ENCODE measurements around the gene TMEM98. TPM values are rescaled to one million over a fixed set of nuclear protein-coding genes. Genes with fewer than 3 reads are reported as not detected.

TMEM98 gene
- total and polyA plus RNA-seq, 2 of the 8 experiments (the other 6 are each of a cell fraction or from before 2014, with no cell fraction given), result 86.1 to 232 TPM

DNA sequence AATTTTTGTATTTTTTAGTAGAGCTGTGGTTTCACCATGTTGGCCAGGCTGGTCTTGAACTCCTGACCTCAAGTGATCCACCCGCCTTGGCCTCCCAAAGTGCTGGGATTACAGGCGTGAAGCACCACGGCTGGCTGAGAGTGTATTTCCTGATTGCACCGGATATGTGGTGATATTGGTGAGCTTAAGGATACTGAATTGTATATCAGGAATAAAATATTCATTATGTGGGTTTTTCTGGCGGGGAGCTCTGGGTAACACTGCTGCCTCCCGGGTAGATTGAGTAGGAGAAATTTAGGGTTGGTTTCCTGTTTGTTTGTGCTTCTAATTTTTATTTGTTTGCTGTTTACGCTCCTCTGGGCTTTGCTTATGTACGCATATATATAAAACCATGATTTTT, 7.7 kb upstream of the TMEM98 start:
- ChIA-PET CTCF (ENCODE audit: partially characterized antibody) (interaction anchor here (0.8 to 2.2 kb wide), 4 partner anchors 8 to 137 kb away, joined by 3 to 9 read pairs (median 4); no protein-coding TSS in a partner anchor), POLR2A (ENCODE audit: partially characterized antibody) (interaction anchor here (0.6 kb wide), 1 partner anchor 323 kb away, joined by 3 read pairs; no protein-coding TSS in a partner anchor)
- Histone ChIP-seq H4K5ac (ENCODE audit: insufficient read length, low read depth, low read length) (no peak overlapping the region), H3K23ac (ENCODE audit: insufficient read length) (no peak overlapping the region), H2AK5ac (ENCODE audit: low read depth, low read length) (no peak overlapping the region), H3K79me2 (ENCODE audit: control insufficient read depth in 1 of 2, insufficient read depth in 2 of 2, low read length in 2 of 2) (no peaks in the 10 kb centered on the region), H3K27ac (ENCODE audit: low read depth, low read length) (no peak overlapping the region), H2BK120ac (replicated peaks; ENCODE audit: low read depth, low read length) (no peak overlapping the region), H3K4me3 (ENCODE audit: extremely low read depth in 1 of 4, insufficient read depth in 2 of 4, low read depth in 3 of 4, low read length in 4 of 4) (no peak overlapping the region), H3K18ac (ENCODE audit: extremely low read depth, low read length) (no peak overlapping the region), H3K56ac (replicated peaks; ENCODE audit: insufficient read length, low read depth, low read length) (no peak overlapping the region), H2AFZ (ENCODE audit: low read length) (no peak overlapping the region), H3K9me3 (ENCODE audit: insufficient read depth in 2 of 2, low read depth in 1 of 2, low read length in 1 of 2) (peaks cover 0 to 3% of the 10 kb centered on the region in 2 experiments; a peak in 1 of 4 replicates), H3K4ac (replicated peaks; ENCODE audit: insufficient read length, low read depth, low read length) (no peak overlapping the region), H2BK15ac (ENCODE audit: low read length) (no peak overlapping the region), H3K79me1 (ENCODE audit: low read depth, low read length) (no peaks in the 10 kb centered on the region), H2BK5ac (ENCODE audit: low read depth, low read length) (no peak overlapping the region), H2BK12ac (ENCODE audit: low read depth, low read length) (no peak overlapping the region), H4K91ac (replicated peaks; ENCODE audit: insufficient read length, low read length) (no peak overlapping the region), H3K4me2 (ENCODE audit: insufficient read depth in 1 of 2, low read depth in 2 of 2, low read length in 2 of 2) (no peak overlapping the region), H3K36me3 (ENCODE audit: control insufficient read depth in 2 of 4, insufficient read depth in 4 of 4, low read length in 3 of 4) (no peaks in the 10 kb centered on the region), H3K27me3 (replicated peaks in 1 of 4; ENCODE audit: control insufficient read depth in 3 of 4, extremely low read depth in 1 of 4, insufficient read depth in 3 of 4, low read length in 3 of 4) (no peaks in the 10 kb centered on the region), H3K14ac (ENCODE audit: insufficient read length) (no peak overlapping the region), H3K4me1 (replicated peaks in 1 of 4; ENCODE audit: control insufficient read depth in 3 of 4, insufficient read depth in 4 of 4, low read length in 3 of 4) (peaks cover 0 to 12% (median 3%) of the 10 kb centered on the region in 4 experiments; a peak in 5 of 7 replicates), H4K8ac (ENCODE audit: extremely low read depth, insufficient read depth, low read length) (no peak overlapping the region), H2BK20ac (ENCODE audit: low read length) (no peak overlapping the region), H3K23me2 (ENCODE audit: low read depth, low read length) (no peaks in the 10 kb centered on the region), H4K20me1 (replicated peaks in 1 of 2; ENCODE audit: control insufficient read depth in 1 of 2, insufficient read depth in 2 of 2, low read length in 2 of 2) (no peaks in the 10 kb centered on the region), H3K9ac (replicated peaks in 1 of 4; ENCODE audit: extremely low read depth in 1 of 4, low read depth in 3 of 4, low read length in 3 of 4) (no peak overlapping the region)
- FAIRE-seq (no peak), DNase-seq (ENCODE audit: low read depth in 1 of 2, low spot score in 2 of 2) (no peak)
- 88% methylated on average over 8 of the region's 8 CpGs; no CpG with 5 or more reads in 1 of the 2 experiments for WGBS, 2 experiments (ENCODE audit: extremely low coverage in 1 of 2, insufficient coverage in 1 of 2, insufficient read length in 1 of 2, insufficient replicate concordance in 2 of 2, low coverage in 1 of 2, low lambda C conversion rate in 2 of 2, missing lambda C conversion rate in 1 of 2)
- TF ChIP-seq, protein P1, sequence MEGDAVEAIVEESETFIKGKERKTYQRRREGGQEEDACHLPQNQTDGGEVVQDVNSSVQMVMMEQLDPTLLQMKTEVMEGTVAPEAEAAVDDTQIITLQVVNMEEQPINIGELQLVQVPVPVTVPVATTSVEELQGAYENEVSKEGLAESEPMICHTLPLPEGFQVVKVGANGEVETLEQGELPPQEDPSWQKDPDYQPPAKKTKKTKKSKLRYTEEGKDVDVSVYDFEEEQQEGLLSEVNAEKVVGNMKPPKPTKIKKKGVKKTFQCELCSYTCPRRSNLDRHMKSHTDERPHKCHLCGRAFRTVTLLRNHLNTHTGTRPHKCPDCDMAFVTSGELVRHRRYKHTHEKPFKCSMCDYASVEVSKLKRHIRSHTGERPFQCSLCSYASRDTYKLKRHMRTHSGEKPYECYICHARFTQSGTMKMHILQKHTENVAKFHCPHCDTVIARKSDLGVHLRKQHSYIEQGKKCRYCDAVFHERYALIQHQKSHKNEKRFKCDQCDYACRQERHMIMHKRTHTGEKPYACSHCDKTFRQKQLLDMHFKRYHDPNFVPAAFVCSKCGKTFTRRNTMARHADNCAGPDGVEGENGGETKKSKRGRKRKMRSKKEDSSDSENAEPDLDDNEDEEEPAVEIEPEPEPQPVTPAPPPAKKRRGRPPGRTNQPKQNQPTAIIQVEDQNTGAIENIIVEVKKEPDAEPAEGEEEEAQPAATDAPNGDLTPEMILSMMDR (IDR thresholded peaks at IDR 0.05; ENCODE audit: control extremely low read depth in 1 of 3, insufficient read depth in 1 of 3, low read depth in 1 of 3, low read length in 3 of 3), result no peak
- TF ChIP-seq, protein P2, sequence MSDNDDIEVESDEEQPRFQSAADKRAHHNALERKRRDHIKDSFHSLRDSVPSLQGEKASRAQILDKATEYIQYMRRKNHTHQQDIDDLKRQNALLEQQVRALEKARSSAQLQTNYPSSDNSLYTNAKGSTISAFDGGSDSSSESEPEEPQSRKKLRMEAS (IDR thresholded peaks at IDR 0.05), result no peak
- TF ChIP-seq SIRT6 (IDR thresholded peaks at IDR 0.05; ENCODE audit: low read length) (no peak), EP300 (IDR thresholded peaks at IDR 0.05; ENCODE audit: borderline replicate concordance in 1 of 2, low read depth in 2 of 2, low read length in 2 of 2) (no peak), RAD21 (IDR thresholded peaks at IDR 0.05 in 1 of 2, conservative IDR thresholded peaks at IDR 0.05 in 1 of 2; ENCODE audit: low read depth in 2 of 2, low read length in 2 of 2) (no peak), SP1 (IDR thresholded peaks at IDR 0.05; ENCODE audit: low read depth, low read length) (no peak), SUZ12 (IDR thresholded peaks at IDR 0.05; ENCODE audit: low read length) (no peak), TAF1 (IDR thresholded peaks at IDR 0.05; ENCODE audit: low read depth, low read length) (no peak), TEAD4 (IDR thresholded peaks at IDR 0.05; ENCODE audit: low read depth, low read length) (no peak), CHD2 (IDR thresholded peaks at IDR 0.05; ENCODE audit: low read length) (no peak)
